HG02623 (cell line): ENCODE data around the gene LEFTY2.
"Not testable (repeated sequence)": the region's sequence is repeated elsewhere in the genome, so short reads cannot be mapped to it uniquely, and the experiment has no call there.

Experiments
- ATAC-seq: cut with Tn5 transposase; IDR thresholded peaks from one replicate; pipeline ENCODE4 v1.9.1; 2021; ENCODE audit warnings: moderate library complexity; ENCODE audit not compliant: unreplicated experiment

LEFTY2 gene

DNA sequence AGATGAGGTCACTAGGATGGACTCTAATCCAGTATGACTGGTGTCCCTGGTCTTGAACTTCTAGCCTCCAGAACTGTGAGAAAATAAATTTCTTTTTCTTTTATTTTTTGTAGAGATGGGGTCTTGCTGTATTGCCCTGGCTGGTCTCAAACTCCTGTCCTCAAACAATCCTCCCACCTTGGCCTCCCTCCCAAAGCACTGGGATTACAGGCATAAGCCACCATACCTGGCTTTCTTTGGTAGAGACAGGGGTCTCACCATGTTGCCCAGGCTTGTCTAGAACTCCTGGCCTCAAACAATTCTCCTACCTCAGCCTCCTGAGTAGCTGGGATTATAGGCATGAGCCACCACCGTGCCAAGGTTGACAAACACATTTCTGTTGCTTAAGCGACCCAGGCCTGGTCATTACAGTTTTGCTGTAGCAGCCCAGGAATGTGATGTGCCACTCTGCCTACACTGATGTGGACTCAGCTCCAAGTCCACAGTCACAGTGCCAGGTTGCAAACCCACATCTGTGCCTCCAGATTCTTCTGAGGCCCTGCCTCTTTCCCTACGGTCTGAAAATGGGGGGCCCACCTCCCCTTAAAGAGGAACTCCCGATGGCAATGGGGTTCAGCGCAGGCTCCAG, 32.9 kb downstream of the LEFTY2 start:
- no peak for ATAC-seq

- no peak for ATAC-seq
Measured at GRCh38 chr1:225907341-225907740, 33.7 kb downstream of the LEFTY2 start.

- no peak for ATAC-seq
Measured at GRCh38 chr1:225906467-225906866, 34.6 kb downstream of the LEFTY2 start.

DNA sequence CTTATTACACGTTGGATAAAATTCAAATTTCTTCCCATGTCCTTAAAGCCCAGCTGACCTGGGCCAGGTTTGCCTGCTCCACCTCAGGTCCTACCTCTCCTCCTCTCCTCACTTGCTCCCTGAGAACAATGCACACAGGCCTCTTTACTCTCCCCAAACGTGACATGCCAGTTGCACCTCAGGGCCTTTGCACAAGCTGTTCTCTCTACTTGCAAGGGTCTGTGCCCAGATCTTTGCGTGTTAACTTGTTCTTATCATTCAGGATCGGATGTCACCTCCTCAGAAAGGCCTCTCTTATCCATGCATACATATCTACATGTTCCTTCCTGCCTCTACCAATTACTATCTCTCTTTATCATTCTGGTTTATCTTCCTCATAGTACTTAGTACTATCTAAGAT, 37.4 kb downstream of the LEFTY2 start:
- no peak for ATAC-seq

DNA sequence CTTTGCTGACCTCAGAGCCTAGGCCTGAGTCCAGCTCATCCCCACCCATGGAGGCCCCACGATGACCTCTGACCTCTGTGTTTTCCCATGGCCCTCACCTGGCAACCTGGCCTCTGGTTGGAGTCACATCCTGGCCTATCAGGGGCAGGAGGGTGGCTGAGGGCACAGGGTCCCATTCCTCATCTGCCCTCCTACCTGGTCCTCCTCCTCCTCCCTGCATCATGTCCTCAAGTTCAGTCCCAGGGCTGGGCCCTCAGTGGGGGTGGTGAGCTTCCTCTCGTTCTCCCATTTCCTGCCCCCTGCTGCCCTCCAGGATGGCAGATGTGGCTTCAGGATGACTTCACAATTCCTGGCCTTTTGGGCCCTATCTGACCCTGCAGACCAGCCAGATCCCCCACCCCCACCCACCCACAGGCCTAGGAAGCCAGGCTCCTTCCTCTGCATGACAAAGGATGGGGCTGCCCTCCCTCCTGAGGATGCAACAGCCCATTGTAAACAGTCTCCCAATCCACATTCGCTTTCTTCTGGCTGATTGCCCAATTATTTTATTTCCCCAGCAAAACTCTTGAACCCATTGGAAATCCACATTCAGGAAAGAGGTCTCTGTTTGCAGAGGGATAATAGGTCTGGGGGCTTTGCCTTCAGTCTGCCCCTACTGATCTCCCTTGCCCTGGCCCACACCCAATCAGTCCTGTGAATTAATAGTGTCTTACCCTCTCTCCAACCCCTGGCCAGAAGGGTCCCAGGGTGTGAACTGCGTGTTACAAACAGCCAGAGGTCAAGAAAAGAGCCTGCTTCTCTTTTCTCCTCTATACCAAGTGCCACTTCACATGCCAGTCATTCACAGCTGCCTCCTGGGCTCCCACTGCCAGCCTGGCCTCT, 41.7 kb downstream of the LEFTY2 start:
- no peak for ATAC-seq

- no peak for ATAC-seq
Measured at GRCh38 chr1:225897595-225898514, 43.2 kb downstream of the LEFTY2 start.

DNA sequence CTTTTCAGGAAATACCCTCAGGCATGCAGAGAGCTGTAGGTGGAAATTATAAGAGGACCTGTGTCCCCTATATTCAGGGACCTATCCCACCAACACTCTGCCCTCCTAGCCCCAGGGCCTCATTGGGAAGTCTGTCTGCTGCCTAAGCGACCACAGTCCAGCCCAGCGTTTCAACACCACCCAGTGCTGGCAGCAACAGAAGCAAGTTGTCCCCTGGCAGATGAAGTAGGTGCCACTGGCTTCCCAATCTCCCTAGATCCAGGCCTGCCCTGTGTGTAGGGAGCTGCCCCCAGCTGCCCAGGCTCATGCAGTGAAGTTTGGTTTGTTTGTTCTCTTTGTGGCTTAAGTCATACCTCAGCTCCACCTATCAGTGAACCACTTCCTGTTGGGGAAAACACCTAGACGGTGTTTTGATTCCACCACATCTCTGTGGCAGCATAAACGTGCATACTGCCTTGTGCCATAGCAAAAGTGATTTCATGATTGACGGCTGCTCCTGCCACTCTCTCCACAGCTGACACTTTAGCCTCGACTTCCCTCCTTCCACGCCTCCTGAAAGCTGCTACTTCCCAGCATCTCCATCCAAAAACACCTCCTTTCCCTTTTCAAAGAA, 44.0 kb downstream of the LEFTY2 start:
- peak; percentile 100 for ATAC-seq

DNA sequence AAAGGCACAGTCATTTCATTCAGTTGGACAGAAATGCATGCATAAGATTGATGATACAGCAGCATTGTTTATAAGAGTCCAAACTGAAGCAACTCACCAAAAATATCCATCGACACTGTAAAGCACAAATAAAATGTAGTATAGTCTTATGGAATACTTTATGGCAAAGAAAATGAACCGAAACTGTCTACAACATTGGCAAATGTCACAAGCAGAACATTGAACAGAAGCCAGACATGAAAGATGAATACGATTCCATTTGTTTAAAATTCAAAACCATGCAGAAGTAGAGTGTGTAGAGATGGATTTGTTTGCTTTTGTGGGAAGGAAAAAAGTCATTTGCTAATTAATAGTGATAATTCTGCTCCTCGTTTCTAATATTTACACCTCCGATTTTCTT, 44.5 kb downstream of the LEFTY2 start:
- ATAC-seq = no peak

DNA sequence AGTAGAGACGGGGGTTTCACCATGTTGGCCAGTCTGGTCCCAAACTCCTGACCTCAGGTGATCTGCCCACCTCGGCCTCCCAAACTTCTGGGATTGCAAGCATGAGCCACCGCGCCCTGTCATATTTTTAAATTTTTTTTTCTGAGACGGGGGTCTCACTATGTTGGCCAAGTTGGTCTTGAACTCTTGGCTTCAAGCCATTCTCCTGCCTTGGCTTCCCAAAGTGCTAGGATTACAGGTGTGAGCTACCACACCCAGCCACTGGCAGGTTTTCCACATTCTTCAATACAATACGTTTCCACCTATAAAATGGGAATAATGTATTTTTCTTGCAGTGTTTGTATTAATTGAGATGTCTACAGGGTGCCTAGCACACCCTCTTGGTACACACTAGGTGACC, 48.7 kb downstream of the LEFTY2 start:
- ATAC-seq = no peak

GRCh38 chr1:225891229-225891972, 49.6 kb downstream of the LEFTY2 start:
- ATAC-seq = no peak

DNA sequence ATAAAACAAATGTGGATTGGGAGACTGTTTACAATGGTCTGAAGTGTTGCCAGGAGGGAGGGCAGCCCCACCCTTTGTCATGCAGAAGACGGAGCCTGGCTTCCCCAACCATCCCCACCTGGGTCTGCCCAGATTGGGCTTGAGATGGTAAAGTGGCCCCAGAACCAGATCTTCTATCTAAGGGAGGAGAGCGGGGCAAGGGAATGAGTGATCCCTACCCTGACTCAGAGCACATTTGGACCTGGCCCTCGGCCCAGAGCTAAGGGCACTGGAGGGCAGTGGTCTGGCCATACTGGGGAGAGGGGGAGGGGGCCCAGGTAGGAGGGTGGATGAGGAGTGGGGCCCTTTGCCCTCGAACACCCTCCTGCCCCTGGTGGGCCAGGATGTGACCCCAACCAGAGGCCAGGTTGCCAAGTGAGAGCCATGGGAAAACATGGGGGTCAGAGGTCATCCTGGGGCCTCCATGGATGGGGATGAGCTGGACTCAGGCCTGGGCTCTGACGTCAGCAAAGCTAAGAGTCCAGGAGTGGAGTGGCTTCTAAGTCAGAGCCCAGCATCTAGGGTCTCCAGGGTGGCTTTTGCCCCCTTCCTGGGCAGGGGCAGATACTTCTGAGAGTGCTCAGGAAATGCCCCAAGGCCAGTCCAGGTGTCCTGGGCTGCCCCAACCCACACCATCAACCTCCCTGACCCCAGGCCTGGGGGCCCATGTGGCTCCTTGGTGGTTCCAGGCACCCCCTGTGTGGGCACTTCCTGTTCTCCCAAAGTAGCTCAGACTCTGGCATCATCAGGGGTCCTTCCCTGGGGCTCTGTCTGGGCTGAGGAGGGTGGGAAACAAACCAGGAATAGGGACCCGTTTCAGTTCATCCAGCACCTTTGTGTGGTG, 50.4 kb downstream of the LEFTY2 start:
- no peak for ATAC-seq

DNA sequence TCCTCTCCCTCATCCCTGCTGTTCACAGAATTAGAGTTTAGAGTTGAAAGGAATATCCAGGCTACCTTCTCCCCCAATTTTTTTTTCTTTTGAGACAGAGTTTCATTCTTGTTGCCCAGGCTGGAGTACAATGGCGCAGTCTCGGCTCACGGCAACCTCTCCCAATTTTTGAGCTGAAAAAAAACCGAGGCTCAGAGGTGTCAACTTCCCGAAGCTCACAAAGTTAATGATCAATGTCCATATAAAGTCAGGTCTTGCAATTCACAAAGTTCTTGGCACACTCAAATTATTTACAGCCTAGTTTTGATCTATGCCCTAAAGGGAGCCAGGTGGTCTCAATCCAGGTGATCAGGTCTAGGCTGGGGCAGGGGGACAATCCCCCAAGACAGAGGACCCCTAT, 51.3 kb downstream of the LEFTY2 start:
- ATAC-seq = no peak

GRCh38 chr1:225888898-225889601, 52.0 kb downstream of the LEFTY2 start, which contains the start of gene LEFTY1:
Gene LEFTY1, minus strand, starts transcription at chr1:225889146. Its CDS starts 80 bp downstream, at chr1:225889066.
- ATAC-seq = no peak

GRCh38 chr1:225888289-225888897, 52.6 kb downstream of the LEFTY2 start:
- no peak for ATAC-seq

- ATAC-seq = not testable (repeated sequence)
Measured at GRCh38 chr1:225887554-225888288, 53.3 kb downstream of the LEFTY2 start.

DNA sequence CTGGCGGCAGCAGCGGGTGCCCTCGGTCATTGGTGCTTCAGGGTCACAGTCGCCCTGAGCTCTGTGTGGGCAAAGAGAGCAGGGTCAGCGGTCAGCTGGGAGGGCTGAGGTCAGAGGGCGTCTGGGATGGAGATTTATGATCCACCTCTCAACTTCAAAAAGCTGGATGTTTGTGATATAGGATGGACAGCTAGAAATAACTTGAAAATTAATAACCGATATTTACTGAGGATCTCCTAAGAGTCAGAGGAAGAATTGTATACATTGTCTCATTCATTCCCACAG, 54.0 kb downstream of the LEFTY2 start:
- no peak for ATAC-seq
